COLO829 (cell line): Measurements from ENCODE around the gene PRMT2.

ENCODE experiments used
- DNase-seq: peaks from one replicate; pipeline ENCODE4 v3.0.0; 2012; ENCODE audit warnings: low spot score

Gene PRMT2

GRCh38 chr21:46643379-46644177 is 8.1 kb downstream of the PRMT2 start:
- no peak for DNase-seq

GRCh38 chr21:46645840-46646239 is 10.4 kb downstream of the PRMT2 start:
- DNase-seq: no peak

GRCh38 chr21:46646541-46647154 is 11.2 kb downstream of the PRMT2 start:
- no peak for DNase-seq

GRCh38 chr21:46648539-46648938 is 13.1 kb downstream of the PRMT2 start:
- DNase-seq: no peak

GRCh38 chr21:46649356-46649755 is 13.9 kb downstream of the PRMT2 start:
- DNase-seq: no peak

- no peak for DNase-seq
These were observed 15.1 kb downstream of the PRMT2 start for GRCh38 chr21:46650476-46651098.

GRCh38 chr21:46651121-46651520 is 15.6 kb downstream of the PRMT2 start:
- no peak for DNase-seq

GRCh38 chr21:46655230-46655629 is 19.8 kb downstream of the PRMT2 start:
- no peak for DNase-seq

- DNase-seq: no peak
These were observed 21.3 kb downstream of the PRMT2 start for GRCh38 chr21:46656820-46657219.

- no peak for DNase-seq
These were observed 25.0 kb downstream of the PRMT2 start for GRCh38 chr21:46660505-46660904.

- DNase-seq: no peak
These were observed 25.7 kb downstream of the PRMT2 start for GRCh38 chr21:46661211-46661625.

- DNase-seq: no peak
These were observed 26.3 kb downstream of the PRMT2 start for GRCh38 chr21:46661642-46662366.

GRCh38 chr21:46662367-46662654 is 26.8 kb downstream of the PRMT2 start:
- DNase-seq: no peak

- no peak for DNase-seq
These were observed 27.5 kb downstream of the PRMT2 start for GRCh38 chr21:46662765-46663500.

- no peak for DNase-seq
These were observed 28.3 kb downstream of the PRMT2 start for GRCh38 chr21:46663754-46664153.

- no peak for DNase-seq
These were observed 29.0 kb downstream of the PRMT2 start for GRCh38 chr21:46664316-46664995.

- no peak for DNase-seq
These were observed 30.1 kb downstream of the PRMT2 start for GRCh38 chr21:46665566-46665965.

GRCh38 chr21:46666941-46667740 is 31.7 kb downstream of the PRMT2 start:
- DNase-seq: no peak

GRCh38 chr21:46667741-46668380 is 32.4 kb downstream of the PRMT2 start:
- no peak for DNase-seq

- DNase-seq: no peak
These were observed 32.9 kb downstream of the PRMT2 start for GRCh38 chr21:46668381-46668780.
